GM23338 (cell line): ENCODE data around the gene GCNT2. TPM values are rescaled to one million over a fixed set of nuclear protein-coding genes. Genes with fewer than 3 reads are reported as not detected.

Experiments
- ATAC-seq: fragments of 200-7000 bp; cut with Tn5 transposase; 3 replicates; pipeline ENCODE4 v1.9.1; 2020
- DNase-seq: peaks from one replicate; pipeline ENCODE4 v3.0.0-alpha.2; 2015; ENCODE audit warnings: low spot score
- H2AFZ ChIP-seq: fragments of 200-600 bp; sonication (generic); 2 replicates; pipeline ENCODE4 v1.8.0; 2016; ENCODE audit warnings: antibody characterized with exemption, mild to moderate bottlenecking, moderate library complexity
- H3F3A ChIP-seq: fragments of 200-600 bp; sonication (generic); replicated peaks from 2 replicates; pipeline ENCODE4 v1.8.0; 2017; ENCODE audit warnings: antibody characterized with exemption, mixed run types, low read depth
- H3K27ac ChIP-seq: fragments of 200-600 bp; sonication (generic); 2 replicates; pipeline ENCODE4 v1.6.1; 2016; ENCODE audit warnings: low read depth
- H3K27me3 ChIP-seq: fragments of 200-600 bp; sonication (generic); 2 replicates; pipeline ENCODE4 v1.8.0; 2016; ENCODE audit warnings: mild to moderate bottlenecking, mixed run types, moderate library complexity; ENCODE audit not compliant: insufficient read depth
- H3K36me3 ChIP-seq: fragments of 200-600 bp; sonication (generic); 2 replicates; pipeline ENCODE4 v1.8.0; 2016; ENCODE audit warnings: mild to moderate bottlenecking; ENCODE audit not compliant: insufficient read depth
- H3K4me1 ChIP-seq: fragments of 200-600 bp; sonication (generic); 2 replicates; pipeline ENCODE4 v1.8.0; 2016; ENCODE audit warnings: mild to moderate bottlenecking, moderate library complexity; ENCODE audit not compliant: insufficient read depth
- H3K4me2 ChIP-seq: fragments of 200-600 bp; sonication (generic); 2 replicates; pipeline ENCODE4 v1.7.1; 2017; ENCODE audit warnings: mixed run types
- H3K4me3 ChIP-seq: fragments of 200-600 bp; sonication (generic); 2 replicates; pipeline ENCODE4 v1.6.1; 2016; ENCODE audit warnings: mixed run types
- H3K79me2 ChIP-seq: fragments of 200-600 bp; sonication (generic); replicated peaks from 2 replicates; pipeline ENCODE4 v1.8.0; 2017; ENCODE audit warnings: mild to moderate bottlenecking; ENCODE audit not compliant: insufficient read depth
- H3K9me2 ChIP-seq: fragments of 200-600 bp; sonication (generic); 2 replicates; pipeline ENCODE4 v1.8.0; 2017; ENCODE audit not compliant: insufficient read depth
- H4K20me1 ChIP-seq: fragments of 200-600 bp; sonication (generic); replicated peaks from 2 replicates; pipeline ENCODE4 v1.8.0; 2017; ENCODE audit warnings: mild to moderate bottlenecking; ENCODE audit not compliant: insufficient read depth
- H3K27ac Mint-ChIP-seq: 2 replicates; pipeline ENCODE4 v1.8.0; 2020; ENCODE audit warnings: inconsistent platforms, mild to moderate bottlenecking, moderate library complexity, mixed read lengths
- H3K27me3 Mint-ChIP-seq: 3 replicates; pipeline ENCODE4 v1.8.0; 2022; ENCODE audit warnings: low read depth, mild to moderate bottlenecking, moderate library complexity, mixed read lengths, inconsistent platforms; ENCODE audit not compliant: insufficient read depth, poor library complexity
- H3K36me3 Mint-ChIP-seq: 3 replicates; pipeline ENCODE4 v1.8.0; 2021; ENCODE audit warnings: low read depth, mild to moderate bottlenecking, inconsistent platforms, moderate library complexity, mixed read lengths
- H3K4me1 Mint-ChIP-seq: 3 replicates; pipeline ENCODE4 v1.8.0; 2020; ENCODE audit warnings: mild to moderate bottlenecking, inconsistent platforms, mixed read lengths
- H3K4me3 Mint-ChIP-seq: 3 replicates; pipeline ENCODE4 v1.8.0; 2021; ENCODE audit warnings: moderate library complexity, mild to moderate bottlenecking, inconsistent platforms, mixed read lengths
- H3K9me3 Mint-ChIP-seq: 3 replicates; pipeline ENCODE4 v1.8.0; 2020; ENCODE audit warnings: moderate library complexity, mild to moderate bottlenecking, inconsistent platforms, mixed read lengths
- CREB1 ChIP-seq: fragments of 250-450 bp; sonication (Bioruptor Pico); IDR thresholded peaks from 2 replicates; pipeline ENCODE4 v1.5.0; 2020; ENCODE audit warnings: low read depth, mild to moderate bottlenecking, moderate library complexity
- CTCF ChIP-seq, 2 experiments: fragments of 200-600 bp in 1 of 2; sonication (generic) in 1 of 2; conservative IDR thresholded peaks; 2 replicates each; pipeline versions ENCODE4 v1.5.1 to v1.6.1; 2016 to 2017; ENCODE audit warnings: antibody characterized with exemption in 2 of 2, low read depth in 2 of 2, mild to moderate bottlenecking in 2 of 2, moderate library complexity in 1 of 2
- ETS1 ChIP-seq: IDR thresholded peaks from 2 replicates; pipeline ENCODE4 v1.6.1; 2016; ENCODE audit warnings: antibody characterized with exemption
- EZH2 ChIP-seq: fragments of 200-600 bp; sonication (generic); IDR thresholded peaks from one replicate; pipeline ENCODE4 v1.8.0; 2017; ENCODE audit warnings: antibody characterized with exemption, mild to moderate bottlenecking, low read depth; ENCODE audit not compliant: unreplicated experiment
- JUNB ChIP-seq: IDR thresholded peaks from one replicate; pipeline ENCODE4 v1.6.1; 2016; ENCODE audit warnings: antibody characterized with exemption; ENCODE audit not compliant: unreplicated experiment
- NANOG ChIP-seq: IDR thresholded peaks from 2 replicates; pipeline ENCODE4 v1.6.1; 2016; ENCODE audit warnings: antibody characterized with exemption, borderline replicate concordance
- POLR2AphosphoS5 ChIP-seq: IDR thresholded peaks from 2 replicates; pipeline ENCODE4 v1.6.1; 2016; ENCODE audit warnings: antibody characterized with exemption, low read depth
- REST ChIP-seq: IDR thresholded peaks from one replicate; pipeline ENCODE4 v1.6.1; 2018; ENCODE audit warnings: antibody characterized with exemption; ENCODE audit not compliant: unreplicated experiment
- ZNF114 ChIP-seq: fragments of 250-450 bp; sonication (Bioruptor Pico); IDR thresholded peaks from 2 replicates; pipeline ENCODE4 v1.5.0; 2020; ENCODE audit warnings: mild to moderate bottlenecking, moderate library complexity
- ZNF331 ChIP-seq: fragments of 250-450 bp; sonication (Bioruptor Pico); IDR thresholded peaks from 2 replicates; pipeline ENCODE4 v1.5.0; 2020; ENCODE audit warnings: low read depth, mild to moderate bottlenecking, moderate library complexity
- polyA plus RNA-seq: library from polyadenylated mRNA; unstranded; fragments of >200 nt; fragmentation: Nextera tagmentation; extraction: Ambion mirVana; gene quantifications from 2 replicates; pipeline ENCODE4 v1.2.1, GENCODE V29; 2016
- total RNA-seq: library from RNA; depleted of rRNA; stranded (reverse); fragments of >200 nt; shearing (Covaris generic); gene quantifications from 2 replicates; pipeline ENCODE4 v1.2.3, GENCODE V29; 2014

Gene GCNT2
- total and polyA plus RNA-seq, 2 experiments from 2014 or later = 28.3 to 137 TPM

- ATAC-seq = no peak
- Histone ChIP-seq H2AFZ (no peak overlapping the region), H3K9me2 (no peaks in the 10 kb centered on the region), H3K36me3 (no peaks in the 10 kb centered on the region), H3K4me1 (peaks cover 20% of the 10 kb centered on the region), H3F3A (peaks cover 2% of the 10 kb centered on the region; the same call in 1 of the 2 replicates), H3K4me2 (no peak overlapping the region), H3K27ac (no peak overlapping the region), H4K20me1 (no peaks in the 10 kb centered on the region), H3K27me3 (no peaks in the 10 kb centered on the region), H3K4me3 (no peak overlapping the region), H3K79me2 (no peaks in the 10 kb centered on the region; the same call in 1 of the 2 replicates)
- no peak overlapping the region for H3K4me3 Mint-ChIP-seq
- no peaks in the 10 kb centered on the region for H3K9me3 Mint-ChIP-seq
- no peak for DNase-seq
- peaks cover 4% of the 10 kb centered on the region for H3K27me3 Mint-ChIP-seq
- peaks cover 3% of the 10 kb centered on the region; the same call in 1 of the 3 replicates for H3K36me3 Mint-ChIP-seq
- peaks cover 20% of the 10 kb centered on the region for H3K4me1 Mint-ChIP-seq
- no peak for TF ChIP-seq JUNB
- no peak for TF ChIP-seq EZH2
- no peak for TF ChIP-seq POLR2AphosphoS5
- TF ChIP-seq ZNF114 (CRISPR knock-in tag) = no peak
- no peak for TF ChIP-seq CTCF (conservative IDR thresholded peaks at IDR 0.05; ENCODE audit: low read depth in 2 of 2)
- no peak for TF ChIP-seq ETS1
- TF ChIP-seq CREB1 (CRISPR knock-in tag) = no peak
- no peak for TF ChIP-seq ZNF331 (CRISPR knock-in tag)
- no peak for TF ChIP-seq REST
- TF ChIP-seq NANOG = no peak
- no peak overlapping the region for H3K27ac Mint-ChIP-seq
Observed at GRCh38 chr6:10540073-10540746, 19.1 kb downstream of the GCNT2 start.
